ENCODE results near the gene WDR55.
"Not testable (repeated sequence)": the region's sequence is repeated elsewhere in the genome, so short reads cannot be mapped to it uniquely, and the experiment has no call there.

GRCh38 chr5:140716238-140716637, 51.5 kb downstream of the WDR55 start:
- TF ChIP-seq CTCF (IDR thresholded peaks at IDR 0.05); REST (IDR thresholded peaks at IDR 0.05; ENCODE audit: insufficient read depth in 1 of 2, low read depth in 2 of 2, low read length in 1 of 2); POLR2AphosphoS5 (IDR thresholded peaks at IDR 0.05; ENCODE audit: low read depth, low read length); SIN3A (IDR thresholded peaks at IDR 0.05; ENCODE audit: borderline replicate concordance, insufficient read depth, low read depth, low read length): not testable (repeated sequence)

Data from Panc1 (cell line).